HG03066 (cell line): Measurements from ENCODE around the gene ART3.

Experiments used
- ATAC-seq: cut with Tn5 transposase; IDR thresholded peaks from one replicate; pipeline ENCODE4 v1.9.1; 2021; ENCODE audit warnings: low read depth; ENCODE audit not compliant: unreplicated experiment

The ART3 gene

DNA sequence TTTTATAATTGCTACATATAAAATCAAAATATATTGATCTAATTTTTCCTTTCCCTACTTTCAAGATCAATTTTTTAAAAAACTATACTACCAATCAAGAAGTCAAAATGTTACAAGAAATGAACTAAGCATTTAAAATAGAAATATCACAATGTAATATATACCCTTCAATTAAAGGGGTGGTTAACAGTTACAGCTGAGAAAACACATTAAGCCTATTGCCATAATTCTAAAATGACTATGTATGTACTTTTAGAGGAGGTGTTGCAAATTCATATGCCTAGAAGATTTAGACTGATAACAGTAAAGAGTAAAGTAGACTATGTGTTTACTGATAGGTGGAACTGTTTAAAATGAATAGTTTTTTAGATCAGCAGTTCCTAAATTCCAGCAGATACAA lies 70.0 kb downstream of the ART3 start:
- no peak for ATAC-seq

DNA sequence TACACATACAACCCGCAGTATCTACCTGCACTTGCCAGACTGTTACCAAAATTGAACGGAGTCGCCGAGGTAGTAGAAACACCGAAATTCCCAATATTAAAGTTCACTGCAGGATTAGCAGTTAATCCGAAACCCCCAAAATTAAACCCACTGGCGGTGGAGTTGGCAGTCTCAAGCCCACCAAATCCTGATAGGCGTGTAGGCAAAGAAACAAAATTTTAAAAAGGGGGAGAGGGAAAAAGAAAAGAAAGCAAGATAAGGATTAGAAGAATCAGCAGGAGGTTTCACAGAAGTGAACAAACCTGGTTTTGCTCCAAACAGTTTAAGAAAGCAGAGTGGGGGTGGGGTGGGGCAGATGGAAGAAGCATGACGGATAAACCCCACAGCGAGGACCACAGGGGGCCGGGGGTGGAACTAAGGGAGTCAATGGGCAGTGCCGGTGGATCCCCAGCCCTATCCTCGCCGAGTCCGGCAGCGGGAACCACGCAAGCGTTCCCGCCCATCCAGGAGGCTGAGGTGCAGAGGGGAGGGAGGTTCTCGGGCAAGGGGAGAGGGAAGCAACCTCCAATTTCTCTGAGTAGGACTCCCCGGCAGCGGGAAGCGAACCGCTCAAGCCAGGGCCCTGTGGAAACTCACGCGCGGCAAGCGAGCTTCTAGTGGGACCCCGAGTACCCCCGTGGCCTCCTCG lies 73.1 kb downstream of the ART3 start:
- ATAC-seq = peak; percentile 41

GRCh38 chr4:76148142-76148865 lies 73.8 kb downstream of the ART3 start, which contains the start of gene NUP54:
Gene NUP54, minus strand, starts transcription at chr4:76148397. Its CDS starts 23 bp downstream, at chr4:76148374.
- peak; percentile 98 for ATAC-seq

GRCh38 chr4:76153356-76153755 lies 78.8 kb downstream of the ART3 start:
- no peak for ATAC-seq

DNA sequence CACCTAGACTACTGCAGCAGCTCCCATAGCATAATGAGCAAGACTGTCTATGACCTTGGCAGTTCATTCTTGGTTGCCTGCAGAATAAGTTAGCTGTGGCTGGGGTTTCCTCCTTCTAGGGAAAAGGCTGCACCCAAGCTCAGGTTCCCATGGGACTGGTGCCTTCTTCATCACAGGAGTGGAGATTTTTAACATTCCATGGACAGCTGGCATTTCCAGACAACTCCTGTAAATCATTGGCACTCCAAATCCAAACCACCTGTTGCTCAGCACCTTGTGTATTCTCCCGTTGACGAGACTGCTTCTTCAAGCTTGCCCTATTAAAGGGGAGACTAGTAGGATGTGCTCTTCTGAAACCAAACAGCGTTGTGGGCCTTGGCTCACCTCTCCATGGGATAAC lies 81.5 kb downstream of the ART3 start:
- ATAC-seq = no peak

GRCh38 chr4:76156635-76157034 lies 82.1 kb downstream of the ART3 start:
- no peak for ATAC-seq

DNA sequence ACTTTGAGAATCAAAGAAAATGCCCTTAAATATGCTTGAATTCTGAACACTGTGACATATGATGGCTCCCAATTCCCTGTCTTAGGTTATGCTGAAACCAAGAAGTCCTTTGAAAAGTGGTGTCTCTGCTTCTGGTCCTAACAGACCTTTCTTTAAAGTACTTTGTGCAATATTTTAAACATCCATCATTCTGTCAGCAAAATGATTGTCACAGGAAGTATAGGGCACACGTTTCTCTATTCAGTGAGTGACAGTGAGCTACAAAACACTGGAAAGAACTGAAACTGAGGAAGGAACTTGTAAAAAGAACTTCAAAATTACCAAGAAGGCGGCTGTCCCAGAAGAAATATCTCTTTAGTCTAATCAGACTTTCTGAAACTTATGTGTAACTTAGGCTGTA lies 85.8 kb downstream of the ART3 start:
- ATAC-seq = no peak
